Measurements from ENCODE around the gene SMARCD3. TPM values are rescaled to one million over a fixed set of nuclear protein-coding genes. Genes with fewer than 3 reads are reported as not detected.

The SMARCD3 gene
- total and polyA plus RNA-seq, 2 of the 8 experiments (the other 6 are each of a cell fraction or from before 2014, with no cell fraction given) = 3.0 to 5.6 TPM

- FAIRE-seq (no peak), DNase-seq (ENCODE audit: low read depth in 1 of 2, low spot score in 2 of 2) (no peak)
- 0 out of 2 replicates have a peak overlapping the region, but pooled peaks have one; percentile 18 for H2BK5ac ChIP-seq (ENCODE audit: low read depth, low read length)
- H2BK20ac ChIP-seq (ENCODE audit: low read length) = no peak overlapping the region
- no peaks in the 10 kb centered on the region for H3K36me3 ChIP-seq (ENCODE audit: control insufficient read depth in 2 of 4, insufficient read depth in 4 of 4, low read length in 3 of 4)
- no peak overlapping the region for H3K56ac ChIP-seq (replicated peaks; ENCODE audit: insufficient read length, low read depth, low read length)
- peak overlapping the region; percentile 82; the same call in 1 of the 2 replicates for H2BK12ac ChIP-seq (ENCODE audit: low read depth, low read length)
- WGBS, 2 experiments (ENCODE audit: extremely low coverage in 1 of 2, insufficient coverage in 1 of 2, insufficient read length in 1 of 2, insufficient replicate concordance in 2 of 2, low coverage in 1 of 2, low lambda C conversion rate in 2 of 2, missing lambda C conversion rate in 1 of 2) = 78% methylated on average over 8 of the region's 8 CpGs; no CpG with 5 or more reads in 1 of the 2 experiments
- TF ChIP-seq CEBPB (IDR thresholded peaks at IDR 0.05; ENCODE audit: low read depth, low read length) (no peak), EZH2 (IDR thresholded peaks at IDR 0.05; ENCODE audit: low read depth, low read length, severe bottlenecking) (no peak), YY1 (IDR thresholded peaks at IDR 0.05; ENCODE audit: low read depth, low read length) (no peak), ATF2 (IDR thresholded peaks at IDR 0.05; ENCODE audit: low read length) (no peak), TAF1 (IDR thresholded peaks at IDR 0.05; ENCODE audit: low read depth, low read length) (no peak), POU5F1 (IDR thresholded peaks at IDR 0.05; ENCODE audit: low read depth, low read length) (no peak), CHD1 (IDR thresholded peaks at IDR 0.05; ENCODE audit: low read depth, low read length) (no peak), JUN (IDR thresholded peaks at IDR 0.05; ENCODE audit: low read depth, low read length) (no peak), NANOG (IDR thresholded peaks at IDR 0.05; ENCODE audit: insufficient read depth, low read depth, low read length, poor library complexity, severe bottlenecking) (no peak), BACH1 (IDR thresholded peaks at IDR 0.05; ENCODE audit: low read length) (no peak), SUZ12 (IDR thresholded peaks at IDR 0.05; ENCODE audit: low read length) (no peak), POLR2A (IDR thresholded peaks at IDR 0.05; ENCODE audit: control extremely low read depth in 1 of 2, low read depth in 2 of 2, low read length in 2 of 2) (no peak), SP4 (IDR thresholded peaks at IDR 0.05; ENCODE audit: low read length) (no peak)
- H3K4me1 ChIP-seq (replicated peaks in 1 of 4; ENCODE audit: control insufficient read depth in 3 of 4, insufficient read depth in 4 of 4, low read length in 3 of 4) = peaks cover 0 to 18% (median 10%) of the 10 kb centered on the region in 4 experiments; a peak in 6 of 7 replicates
- no peak overlapping the region for H4K8ac ChIP-seq (ENCODE audit: extremely low read depth, insufficient read depth, low read length)
- H2BK15ac ChIP-seq (ENCODE audit: low read length) = peak overlapping the region; percentile 81; the same call in 1 of the 2 replicates
- no peaks in the 10 kb centered on the region for H3K79me2 ChIP-seq (ENCODE audit: control insufficient read depth in 1 of 2, insufficient read depth in 2 of 2, low read length in 2 of 2)
- peaks cover 0 to 25% (median 19%) of the 10 kb centered on the region in 4 experiments; a peak in 6 of 7 replicates for H3K27me3 ChIP-seq (replicated peaks in 1 of 4; ENCODE audit: control insufficient read depth in 3 of 4, extremely low read depth in 1 of 4, insufficient read depth in 3 of 4, low read length in 3 of 4)
- H4K5ac ChIP-seq (ENCODE audit: insufficient read length, low read depth, low read length) = no peak overlapping the region
- H3K27ac ChIP-seq (ENCODE audit: low read depth, low read length) = no peak overlapping the region
- H3K23me2 ChIP-seq (ENCODE audit: low read depth, low read length) = peaks cover 10% of the 10 kb centered on the region; the same call in 1 of the 2 replicates
- peaks cover 0 to 1% of the 10 kb centered on the region in 2 experiments for H4K20me1 ChIP-seq (replicated peaks in 1 of 2; ENCODE audit: control insufficient read depth in 1 of 2, insufficient read depth in 2 of 2, low read length in 2 of 2)
- H3K9ac ChIP-seq (replicated peaks in 1 of 4; ENCODE audit: extremely low read depth in 1 of 4, low read depth in 3 of 4, low read length in 3 of 4) = no peak overlapping the region
- H3K79me1 ChIP-seq (ENCODE audit: low read depth, low read length) = no peaks in the 10 kb centered on the region
- H2AK5ac ChIP-seq (ENCODE audit: low read depth, low read length) = no peak overlapping the region
- H4K91ac ChIP-seq (replicated peaks; ENCODE audit: insufficient read length, low read length) = no peak overlapping the region
- H2AFZ ChIP-seq (ENCODE audit: low read length) = no peak overlapping the region
- H3K4ac ChIP-seq (replicated peaks; ENCODE audit: insufficient read length, low read depth, low read length) = no peak overlapping the region
- no peak overlapping the region for H3K18ac ChIP-seq (ENCODE audit: extremely low read depth, low read length)
- peak overlapping the region; percentile 71 to 81; a peak in 3 of 4 replicates for H3K4me2 ChIP-seq (ENCODE audit: insufficient read depth in 1 of 2, low read depth in 2 of 2, low read length in 2 of 2)
- ChIA-PET POLR2A (ENCODE audit: partially characterized antibody) (interaction anchor here (0.8 to 1.1 kb wide), 4 partner anchors 25 to 242 kb away, joined by 3 read pairs; partner anchors contain the start of gene RHEB), CTCF (ENCODE audit: partially characterized antibody) (interaction anchor here (0.6 to 3.1 kb wide), 2 partner anchors 34 to 166 kb away, joined by 3 to 18 read pairs; no protein-coding TSS in a partner anchor)
- H3K4me3 ChIP-seq (ENCODE audit: extremely low read depth in 1 of 4, insufficient read depth in 2 of 4, low read depth in 3 of 4, low read length in 4 of 4) = peak overlapping the region in 2 of 4 experiments; percentile 29 to 55; a peak in 3 of 8 replicates
- no peak overlapping the region for H3K23ac ChIP-seq (ENCODE audit: insufficient read length)
- no peaks in the 10 kb centered on the region for H3K9me3 ChIP-seq (ENCODE audit: insufficient read depth in 2 of 2, low read depth in 1 of 2, low read length in 1 of 2)
- H2BK120ac ChIP-seq (replicated peaks; ENCODE audit: low read depth, low read length) = peak overlapping the region; percentile 38
- H3K14ac ChIP-seq (ENCODE audit: insufficient read length) = no peak overlapping the region
Measured at GRCh38 chr7:151277631-151278030, 29.1 kb upstream of the SMARCD3 start.

Data from H1 (cell line).